HG03280 (cell line): ENCODE data around the gene MACROD1.

Source experiments
- ATAC-seq: cut with Tn5 transposase; IDR thresholded peaks from one replicate; pipeline ENCODE4 v1.9.1; 2021; ENCODE audit warnings: mild to moderate bottlenecking, moderate library complexity; ENCODE audit not compliant: unreplicated experiment

MACROD1 gene

GRCh38 chr11:64152841-64153691 lies 12.8 kb downstream of the MACROD1 start:
- no peak for ATAC-seq

DNA sequence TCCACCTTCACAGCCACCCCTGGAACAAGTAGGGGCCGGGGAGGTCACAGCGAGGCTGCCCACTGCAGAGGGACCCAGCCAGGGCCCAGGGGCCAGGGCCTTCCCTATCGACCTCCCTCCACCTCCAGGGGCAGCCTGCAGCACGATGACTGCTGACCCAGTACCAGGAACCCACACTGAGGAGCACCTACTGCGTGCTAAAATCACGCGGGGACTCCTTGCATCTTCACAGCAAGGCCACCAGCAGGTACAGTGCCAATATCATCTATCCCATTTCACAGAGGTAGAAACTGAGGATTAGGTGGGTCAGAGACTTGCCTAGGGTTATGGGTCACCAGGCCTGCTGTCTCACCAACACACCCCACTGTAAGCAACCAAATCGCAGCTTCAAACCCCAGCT lies 14.6 kb downstream of the MACROD1 start:
- no peak for ATAC-seq

GRCh38 chr11:64150481-64151239 lies 15.3 kb downstream of the MACROD1 start:
- no peak for ATAC-seq

GRCh38 chr11:64150051-64150450 lies 15.9 kb downstream of the MACROD1 start:
- ATAC-seq: no peak

GRCh38 chr11:64148917-64149617 lies 16.8 kb downstream of the MACROD1 start:
- no peak for ATAC-seq

- no peak for ATAC-seq
Measured at GRCh38 chr11:64148226-64148916, 17.5 kb downstream of the MACROD1 start.

DNA sequence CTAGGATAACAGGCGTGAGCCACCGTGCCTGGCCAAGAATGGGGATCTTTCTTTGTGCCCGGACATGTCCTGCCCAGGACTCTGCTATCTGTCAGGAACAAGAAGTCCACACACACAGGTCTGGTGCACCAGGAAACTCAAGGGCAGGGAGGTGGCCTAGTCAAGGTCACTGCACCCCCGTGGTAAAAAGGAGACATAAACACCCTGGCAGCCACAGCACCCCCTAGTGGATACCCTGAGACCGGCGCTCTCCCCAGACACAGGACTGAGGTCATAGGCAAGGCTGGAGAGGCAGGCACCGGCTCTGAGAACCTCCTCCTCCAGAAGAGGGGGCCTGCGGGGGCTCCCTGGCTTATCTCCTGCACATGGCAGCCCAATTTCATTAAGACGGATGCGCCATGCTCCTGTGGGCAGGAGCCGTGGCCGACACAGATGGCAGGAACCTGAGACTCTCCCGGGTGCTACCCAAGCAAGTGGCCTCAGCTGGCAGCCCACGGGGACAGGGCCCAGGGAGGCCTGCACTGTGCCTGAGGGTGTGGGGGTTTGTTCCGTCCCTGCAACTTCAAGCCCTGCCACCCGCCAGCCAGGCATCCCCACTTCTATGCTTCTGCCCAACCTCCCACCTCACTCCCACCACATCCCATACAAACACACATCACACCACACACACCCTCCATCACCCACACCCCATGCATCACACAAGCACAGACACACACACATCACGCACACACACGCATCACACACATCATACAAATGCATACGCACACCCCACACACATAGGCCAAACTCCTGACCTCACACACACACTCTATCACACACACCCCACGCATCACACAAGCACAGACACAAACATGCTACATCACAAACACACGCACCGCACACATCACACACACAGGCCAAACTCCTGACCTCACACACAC lies 19.6 kb downstream of the MACROD1 start:
- ATAC-seq: no peak

DNA sequence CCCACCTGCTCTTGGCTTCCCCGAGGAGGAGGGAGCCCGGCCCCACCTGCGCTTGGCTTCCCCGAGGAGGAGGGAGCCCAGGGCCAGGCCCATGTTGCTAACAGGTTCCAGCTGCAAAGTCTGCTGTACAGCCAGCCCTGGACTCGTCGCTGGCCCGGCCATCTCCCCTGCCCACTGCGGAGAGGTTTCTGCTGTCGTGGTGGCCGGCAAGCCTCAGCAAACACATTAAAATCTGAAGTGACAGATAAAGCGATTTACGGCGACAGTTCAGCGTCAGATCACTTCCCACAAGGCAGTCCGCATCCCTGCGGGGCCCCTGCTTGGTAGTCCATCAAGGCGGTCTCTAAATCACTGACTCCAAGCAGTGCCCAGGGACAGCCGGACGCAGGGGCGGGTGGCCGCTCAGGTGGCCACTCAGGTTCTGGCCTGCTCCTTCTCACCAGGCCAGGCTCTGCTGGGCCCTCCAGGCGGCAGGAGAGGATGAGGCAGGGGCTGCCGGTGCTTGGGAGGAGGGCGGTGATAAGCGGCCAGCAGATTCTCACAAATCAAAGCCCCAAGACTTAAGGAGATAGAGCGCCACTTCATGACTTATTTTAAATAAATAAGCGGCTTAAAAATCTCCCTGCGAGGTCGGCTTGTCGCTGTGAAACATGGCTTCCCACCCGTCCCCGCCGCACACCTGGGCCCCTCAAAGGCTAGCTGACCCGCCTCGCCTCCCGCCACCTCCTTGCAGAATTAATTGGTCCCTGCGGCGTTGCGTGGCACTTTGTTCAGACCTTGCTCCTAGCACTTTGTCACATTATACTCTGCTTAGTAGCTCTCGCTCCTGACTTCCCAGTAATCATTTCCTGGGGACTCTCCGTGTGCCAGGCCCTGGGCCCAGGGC lies 21.1 kb downstream of the MACROD1 start:
- ATAC-seq: no peak

DNA sequence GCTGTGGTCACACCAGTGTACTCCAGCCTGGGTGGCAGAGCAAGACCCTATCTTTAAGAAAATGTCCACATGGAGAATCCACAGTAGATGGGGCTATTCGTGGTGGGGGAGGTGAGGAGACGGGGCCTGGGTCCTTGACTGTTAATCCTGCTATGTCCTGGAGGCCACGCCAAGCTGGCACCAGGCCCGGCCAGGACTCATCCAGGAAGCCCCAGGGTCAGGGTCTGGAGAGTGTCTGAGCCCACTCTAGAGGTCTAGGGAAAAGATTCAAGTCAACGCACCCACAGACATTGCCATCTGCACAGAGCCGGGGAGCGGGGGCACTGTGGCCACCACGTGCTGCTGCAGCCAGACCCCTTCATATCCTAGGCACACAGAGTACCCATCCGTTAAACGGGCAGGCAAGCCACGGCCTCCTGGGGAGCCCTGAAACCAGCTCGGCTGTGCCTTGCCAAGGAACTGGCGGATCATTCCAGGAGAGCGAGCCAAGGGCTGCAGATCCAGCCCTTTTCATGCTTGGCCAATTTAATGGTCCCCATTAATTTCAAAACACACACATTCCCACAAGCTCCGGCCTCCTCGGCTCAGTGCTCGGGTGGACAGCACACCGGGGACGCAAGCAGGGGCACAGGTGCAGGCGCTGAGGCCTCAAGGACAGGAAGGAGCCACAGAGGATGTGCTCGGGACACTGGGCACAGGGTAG lies 24.7 kb downstream of the MACROD1 start:
- no peak for ATAC-seq

GRCh38 chr11:64140082-64140481 lies 25.8 kb downstream of the MACROD1 start:
- no peak for ATAC-seq

GRCh38 chr11:64139049-64139448 lies 26.9 kb downstream of the MACROD1 start:
- no peak for ATAC-seq

DNA sequence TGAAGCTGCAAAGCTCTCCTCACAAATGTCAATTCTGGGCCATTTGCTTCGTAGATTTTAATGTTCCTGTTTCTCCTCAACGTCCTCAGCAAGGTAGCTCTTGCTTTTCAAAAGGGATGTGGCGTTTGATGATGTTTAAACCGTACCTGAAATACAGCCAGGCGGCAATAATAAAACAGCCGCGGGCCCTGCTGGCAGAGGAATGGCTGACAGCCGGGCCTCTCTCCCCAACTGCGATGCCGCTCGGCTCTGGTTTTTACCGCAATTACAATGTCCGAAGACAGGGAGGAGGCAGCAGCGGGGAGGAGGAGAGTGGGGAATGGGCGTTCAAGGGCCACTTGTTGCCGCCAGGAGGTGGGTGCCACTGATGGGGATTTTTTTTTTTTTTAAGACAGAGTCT lies 27.5 kb downstream of the MACROD1 start:
- ATAC-seq: no peak

GRCh38 chr11:64136765-64137441 lies 29.0 kb downstream of the MACROD1 start:
- no peak for ATAC-seq

DNA sequence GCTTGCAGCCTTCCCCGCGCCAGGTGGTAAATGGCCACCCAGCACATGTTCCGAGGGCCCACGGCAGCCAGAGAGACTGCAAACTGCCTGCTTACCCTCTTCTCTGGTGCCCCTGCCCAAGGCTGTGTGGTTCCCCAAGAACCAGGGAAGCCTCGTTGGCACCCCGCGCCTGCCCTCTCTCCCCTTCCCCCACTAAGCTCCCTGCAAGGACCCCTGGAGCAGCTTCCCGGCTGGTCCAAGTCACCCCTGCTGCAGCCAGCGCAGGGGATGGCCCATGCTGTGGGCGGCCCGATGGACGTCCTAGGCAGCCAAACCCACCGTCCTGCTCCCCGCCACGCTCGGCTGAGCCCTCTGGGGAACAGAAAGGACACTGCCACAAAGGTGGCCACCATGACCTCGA lies 30.2 kb downstream of the MACROD1 start:
- no peak for ATAC-seq

DNA sequence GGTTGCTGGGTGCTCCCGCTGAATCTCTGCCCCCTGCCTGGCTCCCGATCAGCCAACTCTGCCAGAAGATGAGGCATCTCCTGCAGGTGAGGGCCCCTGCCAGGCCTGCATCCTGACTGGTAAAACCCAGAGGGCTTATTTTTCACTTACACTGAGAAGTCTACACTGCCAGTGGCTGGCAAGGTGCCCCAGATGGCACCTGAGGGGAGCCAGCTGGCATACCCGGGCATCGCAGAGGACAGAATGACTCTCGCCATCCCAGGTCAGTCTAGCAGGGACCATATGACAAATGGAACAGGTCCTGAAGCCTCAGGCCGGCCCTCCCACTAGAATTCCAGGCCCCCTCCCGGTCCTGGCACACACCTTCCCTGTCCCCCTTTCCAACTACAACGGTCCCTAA lies 30.9 kb downstream of the MACROD1 start:
- ATAC-seq: no peak

GRCh38 chr11:64132982-64133705 lies 32.8 kb downstream of the MACROD1 start:
- ATAC-seq: no peak

DNA sequence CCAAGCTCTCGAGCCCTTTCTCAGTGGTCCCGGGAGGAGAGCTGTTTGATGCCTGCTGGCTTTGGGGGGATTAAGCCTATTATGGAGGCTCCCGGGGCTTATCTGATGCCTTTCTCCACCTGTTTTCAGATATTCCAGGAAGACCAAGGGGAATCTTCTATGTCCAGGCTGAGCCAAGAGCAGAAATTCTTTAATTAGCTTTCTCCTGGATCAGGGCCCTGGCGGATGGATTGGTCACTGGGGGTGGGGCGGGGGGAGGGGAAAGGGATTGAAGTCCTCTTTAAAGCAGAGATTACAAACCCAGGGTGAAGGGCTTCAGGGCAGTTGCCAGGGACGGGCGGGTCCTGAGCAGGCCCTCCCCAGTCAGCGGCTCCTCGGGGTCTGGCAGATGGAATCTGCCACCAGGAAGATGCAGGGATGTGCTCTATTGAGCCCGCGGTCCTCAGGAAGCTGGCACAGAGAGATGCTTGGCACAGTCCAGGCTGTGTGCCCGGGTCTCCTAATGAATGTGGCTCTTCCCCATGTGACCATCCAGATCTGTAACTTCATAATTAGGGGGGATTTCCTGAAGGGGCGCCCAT lies 33.6 kb downstream of the MACROD1 start:
- no peak for ATAC-seq
